GM18870 (cell line): ENCODE results near the gene MBL2.

Source experiments
- ATAC-seq: cut with Tn5 transposase; IDR thresholded peaks from one replicate; pipeline ENCODE4 v1.9.1; 2021; ENCODE audit warnings: moderate library complexity; ENCODE audit not compliant: unreplicated experiment

Gene MBL2

DNA sequence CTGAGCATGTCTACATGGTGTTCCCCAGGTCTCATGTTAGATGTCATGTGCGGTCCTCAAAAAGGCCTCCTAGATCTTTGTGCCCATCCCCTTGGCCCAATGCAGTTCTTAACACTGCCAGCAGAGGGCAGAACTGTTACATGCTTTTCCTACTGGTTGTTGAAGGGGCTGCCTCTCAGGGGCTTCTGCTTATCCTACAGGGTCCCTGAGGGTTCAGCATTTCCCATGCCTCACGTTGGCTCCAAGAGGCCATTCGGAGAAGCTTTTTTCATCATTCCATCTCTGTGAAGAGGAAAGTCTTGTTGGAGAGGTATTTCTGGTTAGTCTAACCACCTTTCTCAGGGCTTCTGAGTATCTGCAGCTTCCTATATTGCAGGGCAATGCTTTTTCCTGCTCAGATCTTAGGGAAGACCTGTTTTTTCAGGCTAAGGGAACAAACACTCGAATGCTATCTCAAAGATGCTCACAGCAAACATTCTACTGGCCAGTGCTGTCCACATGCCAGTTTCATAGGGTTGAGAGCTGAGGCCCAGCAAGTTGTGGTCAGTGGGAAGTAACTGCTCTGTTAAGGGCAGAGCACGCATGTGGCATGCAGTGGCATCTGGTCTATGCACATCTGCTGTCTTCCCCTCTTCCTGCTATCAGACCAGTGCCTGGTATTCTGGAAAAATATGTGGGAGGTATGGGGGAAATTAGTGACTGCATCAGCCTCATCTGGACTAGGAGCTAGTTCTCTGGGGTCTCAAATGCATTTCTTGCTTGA is 31.5 kb downstream of the MBL2 start:
- peak; percentile 83 for ATAC-seq

DNA sequence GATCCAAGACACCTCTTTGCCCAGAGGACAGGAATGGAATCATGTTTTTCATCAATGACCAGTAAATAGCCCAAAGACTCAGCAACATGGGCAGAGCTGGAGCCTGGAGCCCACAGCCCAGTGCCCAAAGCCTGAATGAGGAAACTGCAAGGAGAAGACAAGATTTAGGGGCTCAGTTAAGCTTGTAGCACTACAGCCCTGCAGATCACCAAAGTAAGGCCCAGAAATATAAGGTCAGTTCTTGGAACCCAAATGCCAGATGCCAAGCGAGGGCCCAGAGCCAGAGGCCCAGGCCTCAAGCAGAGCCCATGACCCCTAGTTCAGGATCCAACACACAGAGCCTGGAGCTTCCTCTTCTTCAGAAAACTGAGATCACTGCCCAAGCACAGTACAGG is 32.4 kb downstream of the MBL2 start:
- no peak for ATAC-seq

DNA sequence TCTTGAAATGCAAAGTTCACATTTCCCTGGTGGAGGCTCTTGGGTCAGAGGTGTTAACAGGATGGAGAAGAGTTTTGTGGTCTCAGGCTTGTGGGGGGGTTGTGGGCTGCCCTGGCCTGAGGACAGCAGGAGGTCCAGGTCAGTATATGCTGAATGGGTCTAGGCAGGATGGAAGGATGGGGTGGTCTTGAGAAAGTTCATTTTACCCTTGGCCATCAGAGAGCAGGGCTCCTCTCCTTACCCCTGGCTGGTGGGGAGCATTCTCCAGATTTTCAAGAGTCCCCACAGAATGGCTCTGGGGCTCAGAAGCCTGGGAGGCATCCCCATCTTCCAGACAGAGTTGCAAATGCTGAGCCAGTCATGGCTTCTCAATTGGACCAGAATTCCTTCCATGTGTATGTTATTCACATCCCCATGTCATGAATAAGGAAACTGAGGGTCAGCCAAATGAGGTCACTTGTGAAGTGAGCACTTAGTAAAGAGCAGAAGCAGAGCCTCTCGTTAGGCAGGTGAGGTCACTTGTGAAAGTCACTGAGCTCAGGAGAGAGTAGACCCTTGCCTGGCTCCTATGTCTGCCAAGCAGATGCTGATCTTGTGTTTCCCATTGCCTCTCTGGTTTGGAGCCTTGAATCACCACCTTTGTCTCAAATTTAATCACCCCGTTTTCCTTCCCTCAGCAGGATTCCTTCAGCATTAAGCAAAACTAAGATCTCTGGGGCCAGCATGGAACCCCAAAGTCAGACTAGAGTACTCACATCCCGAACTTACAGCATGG is 33.0 kb downstream of the MBL2 start:
- ATAC-seq = no peak

DNA sequence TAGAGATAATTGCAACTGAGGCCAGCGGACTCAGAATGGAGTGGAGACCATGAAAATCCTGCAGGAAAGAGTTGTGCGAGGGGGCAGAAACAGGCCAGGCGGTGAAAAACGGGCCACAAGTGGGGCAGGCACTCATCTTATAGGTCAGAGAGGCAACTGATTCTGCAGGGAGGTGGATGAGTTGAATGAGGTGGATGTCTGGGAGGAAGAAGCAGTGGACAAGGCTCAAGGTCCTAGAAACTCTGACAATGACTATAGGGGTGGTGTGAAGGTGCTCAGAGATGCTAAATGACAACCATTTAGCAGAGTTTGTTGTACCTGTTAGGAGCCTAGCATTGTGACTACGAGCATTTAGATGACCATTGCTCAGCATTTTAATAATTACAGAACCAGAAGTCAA is 33.6 kb downstream of the MBL2 start:
- ATAC-seq = no peak

DNA sequence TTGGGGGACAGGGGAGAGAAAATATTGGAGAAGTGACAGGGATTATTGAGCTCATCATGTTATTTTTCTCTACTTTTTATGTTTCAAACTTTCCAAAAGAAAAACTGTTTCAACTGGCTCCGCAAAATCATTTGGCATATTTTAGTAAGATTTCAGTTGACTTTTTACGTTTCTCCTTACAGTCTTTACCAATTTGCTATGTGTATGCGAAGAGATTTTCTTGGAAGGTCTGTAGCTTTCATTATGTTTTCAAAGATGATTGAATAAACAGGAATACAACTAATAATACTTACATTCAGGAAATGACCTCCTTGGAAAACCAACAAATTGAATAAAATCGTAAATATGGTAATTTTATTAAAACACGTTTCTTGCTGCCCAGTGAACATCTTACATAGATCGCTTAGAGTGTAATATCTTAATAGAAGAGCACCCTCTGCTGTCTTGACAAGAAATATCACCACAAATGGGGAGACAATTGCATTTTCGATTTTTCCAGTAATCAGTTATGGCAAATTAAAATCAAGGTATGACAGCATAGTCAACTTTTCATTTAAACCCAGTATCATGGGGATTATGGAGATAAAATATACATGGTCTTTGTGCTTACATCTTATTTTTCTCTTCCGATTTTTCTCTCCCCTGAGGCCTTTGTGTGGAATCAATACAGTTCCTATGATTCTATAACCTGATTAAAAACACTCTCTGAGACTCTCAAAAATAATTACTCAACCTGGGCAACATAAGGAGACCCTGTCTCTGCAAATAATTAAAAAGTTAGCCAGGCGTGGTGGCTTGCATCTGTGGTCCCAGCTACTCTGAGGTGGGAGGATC is 43.1 kb downstream of the MBL2 start:
- ATAC-seq = peak; percentile 58

DNA sequence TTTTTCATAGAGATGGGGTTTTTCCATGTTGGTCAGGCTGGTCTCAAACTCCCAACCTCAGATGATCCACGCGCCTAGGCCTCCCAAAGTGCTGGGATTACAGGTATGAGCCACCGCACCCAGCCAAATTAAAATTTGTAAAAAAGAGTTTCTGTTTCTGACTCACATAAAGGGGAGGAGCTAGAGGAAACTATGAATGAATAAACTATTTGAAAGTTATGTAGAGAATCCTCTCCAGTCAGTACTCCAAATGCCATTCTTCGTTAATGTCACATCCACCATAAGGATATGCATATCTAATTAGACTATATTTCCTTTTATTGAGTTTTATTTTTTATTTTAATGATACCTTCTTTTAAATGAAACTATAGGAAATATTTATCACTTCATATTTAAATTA is 52.6 kb downstream of the MBL2 start:
- ATAC-seq = no peak
